Measurements from ENCODE around the gene OPCML.

The OPCML gene

DNA sequence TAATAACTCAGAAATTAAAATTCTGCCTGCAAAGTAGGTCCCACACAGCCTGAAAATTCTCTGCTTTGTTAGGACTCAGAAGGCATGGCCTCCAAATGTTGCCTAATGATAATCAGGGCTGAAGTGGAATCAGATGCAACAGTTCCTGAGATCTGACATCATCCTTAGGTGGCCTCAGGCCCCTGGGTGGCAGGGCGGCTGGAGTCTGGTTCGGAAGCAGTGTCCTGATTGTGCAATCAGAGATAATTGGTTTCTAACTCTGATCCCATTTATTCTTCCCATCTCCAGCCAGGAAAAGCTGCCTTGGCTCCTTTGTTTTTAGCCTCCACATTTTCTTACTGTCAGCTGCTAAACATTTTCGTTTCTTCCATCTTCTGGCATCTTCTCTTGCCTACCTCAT, 399.3 kb downstream of the OPCML start:
- no peak for DNase-seq (ENCODE audit: low read depth)
- no peak overlapping the region for H3K4me3 ChIP-seq (ENCODE audit: low read length)
- TF ChIP-seq, protein P1, sequence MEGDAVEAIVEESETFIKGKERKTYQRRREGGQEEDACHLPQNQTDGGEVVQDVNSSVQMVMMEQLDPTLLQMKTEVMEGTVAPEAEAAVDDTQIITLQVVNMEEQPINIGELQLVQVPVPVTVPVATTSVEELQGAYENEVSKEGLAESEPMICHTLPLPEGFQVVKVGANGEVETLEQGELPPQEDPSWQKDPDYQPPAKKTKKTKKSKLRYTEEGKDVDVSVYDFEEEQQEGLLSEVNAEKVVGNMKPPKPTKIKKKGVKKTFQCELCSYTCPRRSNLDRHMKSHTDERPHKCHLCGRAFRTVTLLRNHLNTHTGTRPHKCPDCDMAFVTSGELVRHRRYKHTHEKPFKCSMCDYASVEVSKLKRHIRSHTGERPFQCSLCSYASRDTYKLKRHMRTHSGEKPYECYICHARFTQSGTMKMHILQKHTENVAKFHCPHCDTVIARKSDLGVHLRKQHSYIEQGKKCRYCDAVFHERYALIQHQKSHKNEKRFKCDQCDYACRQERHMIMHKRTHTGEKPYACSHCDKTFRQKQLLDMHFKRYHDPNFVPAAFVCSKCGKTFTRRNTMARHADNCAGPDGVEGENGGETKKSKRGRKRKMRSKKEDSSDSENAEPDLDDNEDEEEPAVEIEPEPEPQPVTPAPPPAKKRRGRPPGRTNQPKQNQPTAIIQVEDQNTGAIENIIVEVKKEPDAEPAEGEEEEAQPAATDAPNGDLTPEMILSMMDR (IDR thresholded peaks at IDR 0.05; ENCODE audit: insufficient read depth, low read depth, low read length, missing control alignments) = no peak

DNA sequence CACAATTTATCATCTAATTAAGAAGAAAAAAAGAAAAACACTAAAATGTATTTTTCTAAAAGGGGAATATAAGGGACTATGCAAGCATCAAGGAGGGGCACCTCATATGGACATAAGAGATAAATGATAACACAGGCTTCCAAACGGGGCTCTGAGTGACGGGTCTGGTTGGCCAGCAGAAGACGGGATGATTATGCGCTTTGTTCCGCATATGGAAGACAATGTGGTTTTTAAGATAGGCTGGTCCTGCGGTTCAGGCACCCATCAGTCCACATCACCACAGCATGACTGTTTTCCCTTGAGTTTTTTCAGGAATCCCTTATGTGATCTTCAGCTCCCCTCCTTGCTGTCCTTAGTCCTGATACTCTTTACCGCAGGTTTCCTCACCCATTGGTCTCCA, 404.6 kb downstream of the OPCML start:
- H3K4me3 ChIP-seq (ENCODE audit: low read length) = no peak overlapping the region
- TF ChIP-seq, protein P1 (IDR thresholded peaks at IDR 0.05; ENCODE audit: insufficient read depth, low read depth, low read length, missing control alignments) = no peak
- no peak for DNase-seq (ENCODE audit: low read depth)

DNA sequence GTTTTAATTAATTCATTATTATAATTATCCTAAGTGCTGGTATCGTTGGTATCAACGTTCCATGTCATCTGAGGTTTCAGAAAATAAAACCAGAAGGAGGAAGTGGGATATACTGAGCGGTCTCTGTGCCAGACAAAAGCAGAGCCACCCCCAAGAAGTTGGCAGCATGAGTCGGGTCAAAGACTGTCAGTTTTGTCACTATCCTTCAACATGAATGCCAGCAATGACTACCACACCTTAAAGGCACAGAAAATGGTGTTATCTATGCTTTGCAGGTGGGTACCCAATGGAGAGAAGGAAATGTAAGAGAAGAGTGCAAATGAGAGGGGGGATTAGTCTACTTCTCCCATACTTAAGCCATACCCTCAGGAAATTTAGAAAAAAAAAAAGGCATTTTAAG, 408.5 kb downstream of the OPCML start:
- no peak for DNase-seq (ENCODE audit: low read depth)
- H3K4me3 ChIP-seq (ENCODE audit: low read length) = no peak overlapping the region
- TF ChIP-seq, protein P1 (IDR thresholded peaks at IDR 0.05; ENCODE audit: insufficient read depth, low read depth, low read length, missing control alignments) = no peak

DNA sequence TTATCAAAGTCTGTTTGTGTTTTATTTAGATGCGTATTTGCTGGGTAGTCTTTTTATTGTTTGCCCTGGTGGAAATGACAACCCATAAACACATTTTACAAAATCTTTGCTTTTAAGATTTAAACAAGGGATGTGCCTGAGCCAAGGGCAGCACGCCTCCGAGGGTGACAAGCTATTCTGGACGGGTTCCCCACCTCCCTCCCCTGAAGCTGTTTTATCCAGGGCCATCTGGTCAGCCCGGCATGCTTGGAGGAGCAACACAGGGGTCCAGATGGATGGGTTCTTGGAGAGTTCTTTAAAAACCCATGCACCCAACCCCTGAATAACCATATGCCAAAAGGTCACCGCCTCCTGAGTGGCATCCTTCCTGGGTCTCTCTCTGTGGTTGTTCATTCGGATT, 408.9 kb downstream of the OPCML start:
- DNase-seq (ENCODE audit: low read depth) = no peak
- no peak overlapping the region for H3K4me3 ChIP-seq (ENCODE audit: low read length)
- TF ChIP-seq, protein P1 (IDR thresholded peaks at IDR 0.05; ENCODE audit: insufficient read depth, low read depth, low read length, missing control alignments) = no peak

DNA sequence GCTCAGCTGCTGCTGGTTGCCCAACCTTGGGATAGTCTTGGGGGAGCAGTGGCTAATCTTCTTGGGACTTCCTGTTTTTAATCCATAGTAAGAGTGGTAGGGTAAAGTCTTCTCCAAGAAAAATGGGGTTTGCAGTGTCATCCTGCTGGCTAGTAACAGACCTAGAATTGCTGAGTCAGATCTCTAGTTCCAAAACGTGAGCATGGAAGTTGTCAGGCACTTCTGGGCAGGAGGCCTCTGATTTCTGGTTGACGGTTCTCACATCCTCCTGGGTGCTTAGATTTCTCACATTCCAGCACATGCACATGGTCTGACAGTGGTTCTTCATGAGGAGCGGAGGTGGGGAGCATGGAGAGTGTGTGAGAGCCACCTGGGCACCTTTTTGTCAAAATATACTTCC, 410.0 kb downstream of the OPCML start:
- TF ChIP-seq, protein P1 (IDR thresholded peaks at IDR 0.05; ENCODE audit: insufficient read depth, low read depth, low read length, missing control alignments) = no peak
- no peak for DNase-seq (ENCODE audit: low read depth)
- H3K4me3 ChIP-seq (ENCODE audit: low read length) = no peak overlapping the region

DNA sequence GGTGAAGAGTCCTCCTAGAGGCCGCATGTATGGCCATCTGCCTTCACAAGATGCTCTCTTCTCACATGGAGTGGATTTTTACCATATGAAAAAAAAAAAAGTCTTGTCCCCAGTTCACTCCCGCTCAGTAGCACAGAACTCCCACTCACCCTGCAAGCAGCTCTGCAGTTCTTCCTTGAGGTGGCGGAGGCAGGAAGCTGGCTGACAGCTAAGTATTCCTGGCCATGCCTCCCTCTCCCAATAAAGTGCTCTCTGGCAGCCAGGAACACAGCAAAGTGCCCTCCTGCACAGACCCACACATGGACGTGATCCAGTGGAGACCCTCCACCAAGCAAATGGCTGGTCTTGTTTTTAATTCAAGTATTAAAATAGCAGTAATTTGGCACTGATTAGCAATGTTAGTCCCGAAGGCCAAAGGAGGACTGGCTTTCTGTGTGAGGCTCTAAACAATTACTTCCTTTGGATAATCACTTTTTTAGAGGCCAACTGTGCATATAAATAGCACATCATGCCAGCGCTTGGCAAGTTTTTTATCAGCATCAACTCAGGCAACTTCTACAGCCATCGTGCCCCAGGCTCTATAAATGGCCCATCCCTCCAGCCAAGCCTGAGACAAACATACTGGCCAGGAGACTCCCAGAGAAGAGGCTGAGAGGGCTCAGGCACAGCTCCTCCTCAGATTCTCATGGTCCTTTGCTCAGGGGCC, 413.6 kb downstream of the OPCML start:
- no peak overlapping the region for H3K4me3 ChIP-seq (ENCODE audit: low read length)
- TF ChIP-seq, protein P1 (IDR thresholded peaks at IDR 0.05; ENCODE audit: insufficient read depth, low read depth, low read length, missing control alignments) = no peak
- no peak for DNase-seq (ENCODE audit: low read depth)

DNA sequence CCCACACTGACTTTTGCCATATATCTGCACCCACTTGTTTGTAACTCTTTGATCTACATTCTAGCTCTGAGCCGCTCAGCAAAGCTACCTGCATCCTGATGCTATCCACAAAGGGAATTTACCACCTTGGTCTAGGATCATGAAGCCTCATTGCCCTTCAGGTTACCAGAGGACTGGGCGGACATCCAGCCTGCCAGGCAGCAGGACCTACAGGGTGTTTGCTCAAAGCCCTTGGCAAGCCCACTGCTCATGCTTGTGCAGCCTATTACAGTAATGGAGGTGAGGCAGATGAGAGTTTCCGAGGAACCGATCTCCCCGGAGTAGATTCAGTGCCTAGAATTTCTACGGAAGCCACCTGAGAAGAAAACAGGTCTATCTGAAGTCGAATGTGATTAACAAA, 417.2 kb downstream of the OPCML start:
- TF ChIP-seq, protein P1 (IDR thresholded peaks at IDR 0.05; ENCODE audit: insufficient read depth, low read depth, low read length, missing control alignments) = no peak
- no peak overlapping the region for H3K4me3 ChIP-seq (ENCODE audit: low read length)
- DNase-seq (ENCODE audit: low read depth) = no peak

Data from epithelial cell of esophagus (primary cell).